CD14-positive monocyte (primary cell): ENCODE measurements around the gene PNMA8B. TPM values are rescaled to one million over a fixed set of nuclear protein-coding genes. Genes with fewer than 3 reads are reported as not detected.

Source experiments
- DNase-seq, 3 donors: peaks; one replicate each; pipeline ENCODE4 v3.0.0-alpha.2; 2011 to 2022
- H2AFZ ChIP-seq: 2 replicates; pipeline ENCODE4 v1.6.0; 2012; ENCODE audit warnings: mild to moderate bottlenecking, low read depth, low read length, inconsistent platforms; ENCODE audit not compliant: insufficient read depth, poor library complexity, severe bottlenecking
- H3K27ac ChIP-seq, 2 donors: 1 replicate in 1 of 2; 2 replicates in 1 of 2; pipeline ENCODE4 v1.5.1; 2012 to 2013; ENCODE audit warnings: low read length in 2 of 2, control low read depth in 1 of 2, inconsistent platforms in 1 of 2, low read depth in 1 of 2, mild to moderate bottlenecking in 1 of 2
- H3K27me3 ChIP-seq, 2 donors: one replicate each; pipeline versions ENCODE4 v1.6.0 to v1.6.1; 2011 to 2013; ENCODE audit warnings: low read length in 2 of 2; ENCODE audit not compliant: control insufficient read depth in 2 of 2, insufficient read depth in 2 of 2
- H3K36me3 ChIP-seq, 2 donors: replicated peaks in 1 of 2; 1 replicate in 1 of 2; 2 replicates in 1 of 2; pipeline versions ENCODE4 v1.5.1 to v1.6.1; 2012 to 2013; ENCODE audit warnings: low read length in 2 of 2, control low read depth in 1 of 2, inconsistent platforms in 1 of 2, mild to moderate bottlenecking in 1 of 2; ENCODE audit not compliant: insufficient read depth in 2 of 2, control insufficient read depth in 1 of 2
- H3K4me1 ChIP-seq, 2 donors: 1 replicate in 1 of 2; 2 replicates in 1 of 2; pipeline versions ENCODE4 v1.5.1 to v1.6.1; 2012 to 2013; ENCODE audit warnings: low read length in 2 of 2, control low read depth in 1 of 2, inconsistent platforms in 1 of 2, mild to moderate bottlenecking in 1 of 2, moderate library complexity in 1 of 2; ENCODE audit not compliant: insufficient read depth in 2 of 2, control insufficient read depth in 1 of 2
- H3K4me2 ChIP-seq: replicated peaks from 2 replicates; pipeline ENCODE3; 2012; ENCODE audit warnings: low read length, moderate library complexity, mild to moderate bottlenecking; ENCODE audit not compliant: poor library complexity, severe bottlenecking; ENCODE audit errors: extremely low read depth
- H3K4me3 ChIP-seq, 3 experiments: fragments of 200-600 bp in 1 of 3; sonication (generic) in 1 of 3; replicated peaks in 1 of 3; 1 replicate in 2 of 3; 2 replicates in 1 of 3; pipeline ENCODE4 v1.5.1; 2011 to 2013; ENCODE audit warnings: low read length in 3 of 3, mild to moderate bottlenecking in 3 of 3, control low read depth in 2 of 3, low read depth in 2 of 3, inconsistent platforms in 1 of 3, moderate library complexity in 1 of 3
- H3K79me2 ChIP-seq: 2 replicates; pipeline ENCODE4 v1.6.0; 2012; ENCODE audit warnings: mild to moderate bottlenecking, control low read depth, inconsistent platforms, low read length, moderate library complexity; ENCODE audit not compliant: insufficient read depth
- H3K9ac ChIP-seq: 2 replicates; pipeline ENCODE4 v1.6.0; 2017; ENCODE audit warnings: low read length, mild to moderate bottlenecking; ENCODE audit not compliant: insufficient read depth, poor library complexity, severe bottlenecking
- H3K9me3 ChIP-seq, 2 donors: replicated peaks in 1 of 2; 1 replicate in 1 of 2; 2 replicates in 1 of 2; pipeline versions ENCODE4 v1.5.1 to v1.6.1; 2012 to 2013; ENCODE audit warnings: low read length in 2 of 2, control low read depth in 1 of 2; ENCODE audit not compliant: control insufficient read depth in 1 of 2, insufficient read depth in 1 of 2
- H4K20me1 ChIP-seq: 2 replicates; pipeline ENCODE4 v1.6.0; 2012; ENCODE audit warnings: mild to moderate bottlenecking, low read length, control low read depth, moderate library complexity; ENCODE audit not compliant: insufficient read depth
- H3K27ac Mint-ChIP-seq, 7 donors: one replicate each; pipeline ENCODE4 v1.8.0; 2020; ENCODE audit warnings: mild to moderate bottlenecking in 7 of 7, mixed read lengths in 7 of 7, moderate library complexity in 6 of 7, inconsistent platforms in 2 of 7
- H3K27me3 Mint-ChIP-seq, 3 donors: one replicate each; pipeline ENCODE4 v1.8.0; 2021 to 2022; ENCODE audit warnings: low read depth in 3 of 3, mild to moderate bottlenecking in 3 of 3, mixed read lengths in 3 of 3, moderate library complexity in 3 of 3, inconsistent platforms in 1 of 3
- H3K36me3 Mint-ChIP-seq, 2 donors: one replicate each; pipeline ENCODE4 v1.8.0; 2020; ENCODE audit warnings: mixed read lengths in 2 of 2, inconsistent platforms in 1 of 2, mild to moderate bottlenecking in 1 of 2
- H3K4me1 Mint-ChIP-seq: one replicate; pipeline ENCODE4 v1.8.0; 2020; ENCODE audit warnings: mild to moderate bottlenecking, mixed read lengths
- H3K4me3 Mint-ChIP-seq, 2 donors: one replicate each; pipeline ENCODE4 v1.8.0; 2020; ENCODE audit warnings: mild to moderate bottlenecking in 2 of 2, mixed read lengths in 2 of 2, moderate library complexity in 1 of 2
- H3K9me3 Mint-ChIP-seq, 7 donors: one replicate each; pipeline ENCODE4 v1.8.0; 2020 to 2022; ENCODE audit warnings: mixed read lengths in 7 of 7, mild to moderate bottlenecking in 6 of 7, moderate library complexity in 6 of 7, inconsistent platforms in 2 of 7
- WGBS: methylation state at CpG from one replicate; pipeline ENCODE4 v1.1.5; 2013; ENCODE audit warnings: missing lambda C conversion rate; ENCODE audit not compliant: insufficient coverage; 5-methylcytosine and 5-hydroxymethylcytosine counted together
- intact Hi-C, 2 donors: fragments of 100-400 bp; cut with micrococcal nuclease; formaldehyde crosslinking; loops; one replicate each; pipeline versions ENCODE4 v1.15.0 to v1.15.1; 2023
- polyA plus RNA-seq, 3 donors: library from polyadenylated mRNA; depleted of rRNA in 1 of 3; unstranded in 2 of 3; stranded (reverse) in 1 of 3; fragments of 300-500 nt in 2 of 3; fragments of >200 nt in 1 of 3; fragmentation: Illumina TruSeq in 2 of 3; gene quantifications; 1 replicate in 2 of 3; 2 replicates in 1 of 3; pipeline ENCODE4 v1.2.3, GENCODE V29; 2012 to 2021
- TF ChIP-seq, protein P1 (sequence below): fragments of 200-600 bp; IDR thresholded peaks from one replicate; pipeline ENCODE4 v1.8.0; 2022; ENCODE audit warnings: antibody characterized with exemption, mild to moderate bottlenecking

PNMA8B gene
- polyA plus RNA-seq, 3 donors: 0.07 to 0.16 TPM; not detected in 1

DNA sequence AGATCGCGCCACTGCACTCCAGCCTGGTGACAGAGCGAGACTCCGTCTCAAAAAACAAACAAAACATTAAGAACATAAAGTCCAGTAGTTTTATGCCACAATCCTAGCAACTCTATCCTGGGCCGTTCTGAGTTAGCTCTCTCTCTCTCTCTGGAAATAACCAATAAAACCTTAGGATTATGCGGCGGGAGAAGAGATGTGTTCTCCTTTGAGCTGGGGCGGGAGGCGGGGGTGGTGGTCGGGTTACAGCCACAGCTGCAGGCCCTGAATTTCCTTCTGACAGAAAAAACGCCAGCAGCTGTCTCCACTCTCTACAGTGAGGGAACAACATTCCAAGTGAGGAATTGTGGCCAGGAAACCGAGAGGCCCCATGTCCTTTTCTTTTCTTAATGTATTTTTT, 15.3 kb downstream of the PNMA8B start:
- H3K27ac ChIP-seq: no peak overlapping the region
- no peaks in the 10 kb centered on the region for H3K9me3 Mint-ChIP-seq
- no peaks in the 10 kb centered on the region for H3K36me3 Mint-ChIP-seq
- no peak overlapping the region for H3K9ac ChIP-seq
- no CpG with 5 or more reads among the region's 12 CpGs for WGBS
- no peak overlapping the region for H3K4me3 Mint-ChIP-seq
- H3K4me3 ChIP-seq: no peak overlapping the region
- H4K20me1 ChIP-seq: no peaks in the 10 kb centered on the region
- no peaks in the 10 kb centered on the region for H3K79me2 ChIP-seq
- H3K4me1 ChIP-seq: no peaks in the 10 kb centered on the region
- H3K27me3 Mint-ChIP-seq: peaks cover 22 to 50% (median 29%) of the 10 kb centered on the region in 3 donors
- DNase-seq: no peak
- H3K27ac Mint-ChIP-seq: no peak overlapping the region
- intact Hi-C loops: no loop called here
- H3K9me3 ChIP-seq: no peaks in the 10 kb centered on the region
- peaks cover 4 to 7% of the 10 kb centered on the region in 2 donors for H3K27me3 ChIP-seq
- TF ChIP-seq, protein P1, sequence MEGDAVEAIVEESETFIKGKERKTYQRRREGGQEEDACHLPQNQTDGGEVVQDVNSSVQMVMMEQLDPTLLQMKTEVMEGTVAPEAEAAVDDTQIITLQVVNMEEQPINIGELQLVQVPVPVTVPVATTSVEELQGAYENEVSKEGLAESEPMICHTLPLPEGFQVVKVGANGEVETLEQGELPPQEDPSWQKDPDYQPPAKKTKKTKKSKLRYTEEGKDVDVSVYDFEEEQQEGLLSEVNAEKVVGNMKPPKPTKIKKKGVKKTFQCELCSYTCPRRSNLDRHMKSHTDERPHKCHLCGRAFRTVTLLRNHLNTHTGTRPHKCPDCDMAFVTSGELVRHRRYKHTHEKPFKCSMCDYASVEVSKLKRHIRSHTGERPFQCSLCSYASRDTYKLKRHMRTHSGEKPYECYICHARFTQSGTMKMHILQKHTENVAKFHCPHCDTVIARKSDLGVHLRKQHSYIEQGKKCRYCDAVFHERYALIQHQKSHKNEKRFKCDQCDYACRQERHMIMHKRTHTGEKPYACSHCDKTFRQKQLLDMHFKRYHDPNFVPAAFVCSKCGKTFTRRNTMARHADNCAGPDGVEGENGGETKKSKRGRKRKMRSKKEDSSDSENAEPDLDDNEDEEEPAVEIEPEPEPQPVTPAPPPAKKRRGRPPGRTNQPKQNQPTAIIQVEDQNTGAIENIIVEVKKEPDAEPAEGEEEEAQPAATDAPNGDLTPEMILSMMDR: no peak
- no peaks in the 10 kb centered on the region for H3K4me1 Mint-ChIP-seq
- H3K36me3 ChIP-seq: no peaks in the 10 kb centered on the region
- H2AFZ ChIP-seq: no peak overlapping the region
- no peak overlapping the region for H3K4me2 ChIP-seq

DNA sequence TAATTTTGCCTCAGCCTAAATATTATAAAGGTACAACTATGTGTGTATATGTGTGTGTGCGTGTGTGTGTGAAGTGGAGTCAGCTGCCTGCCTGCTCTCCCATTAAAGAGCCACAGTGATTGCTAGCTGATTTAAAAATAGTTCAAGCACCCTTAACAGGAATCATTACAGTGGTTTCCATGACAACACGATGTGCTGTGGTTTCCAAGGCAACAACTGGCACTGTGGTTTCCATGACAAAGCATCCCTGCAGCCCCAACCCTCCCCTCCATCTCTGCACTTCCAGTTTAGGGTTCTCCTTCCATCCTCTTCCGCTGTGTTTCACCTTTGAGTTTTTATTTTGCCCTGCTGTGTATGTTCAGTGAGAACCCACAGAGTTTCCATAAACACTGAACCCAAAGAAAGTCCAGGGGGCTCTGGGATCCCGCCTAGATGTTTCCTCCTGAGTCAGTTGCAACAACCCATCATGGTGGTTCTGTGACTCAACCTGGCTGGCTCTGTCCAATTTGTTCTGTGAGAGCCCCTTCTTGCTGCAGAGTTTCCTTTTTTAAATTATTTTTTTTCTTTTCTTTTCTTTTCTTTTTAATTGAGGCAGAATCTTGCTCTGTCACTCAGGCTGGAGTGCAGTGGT, 17.2 kb downstream of the PNMA8B start:
- 23% methylated on average over 3 of the region's 4 CpGs for WGBS
- Histone ChIP-seq H3K27me3 (peaks cover 4 to 10% of the 10 kb centered on the region in 2 donors), H3K4me1 (no peaks in the 10 kb centered on the region), H3K4me2 (no peak overlapping the region), H4K20me1 (no peaks in the 10 kb centered on the region), H3K4me3 (no peak overlapping the region), H3K79me2 (no peaks in the 10 kb centered on the region), H3K9ac (no peak overlapping the region), H3K36me3 (no peaks in the 10 kb centered on the region), H3K27ac (no peak overlapping the region), H3K9me3 (no peaks in the 10 kb centered on the region), H2AFZ (no peak overlapping the region)
- Mint-ChIP-seq H3K27me3 (peaks cover 25 to 59% (median 39%) of the 10 kb centered on the region in 3 donors), H3K9me3 (peaks cover 0 to 4% (median 0%) of the 10 kb centered on the region in 7 donors), H3K4me3 (no peak overlapping the region), H3K4me1 (peaks cover 2% of the 10 kb centered on the region), H3K27ac (peak overlapping the region in 1 of 7 donors; percentile 17), H3K36me3 (no peaks in the 10 kb centered on the region)
- intact Hi-C loops: no loop called here
- DNase-seq: no peak
- TF ChIP-seq, protein P1: no peak
